Endodermal cell (in vitro differentiated cells): ENCODE measurements around the gene RAP2A. TPM values are rescaled to one million over a fixed set of nuclear protein-coding genes. Genes with fewer than 3 reads are reported as not detected.

Source experiments
- DNase-seq: peaks from one replicate; pipeline ENCODE4 v3.0.0-alpha.2; 2017
- H3K27ac ChIP-seq: 2 replicates; pipeline ENCODE4 v1.5.1; 2013; ENCODE audit warnings: mild to moderate bottlenecking, low read depth, low read length, moderate library complexity
- H3K27me3 ChIP-seq: 2 replicates; pipeline ENCODE4 v1.6.1; 2013; ENCODE audit warnings: mild to moderate bottlenecking, low read length, moderate library complexity; ENCODE audit not compliant: insufficient read depth, control insufficient read depth, poor library complexity, severe bottlenecking
- H3K36me3 ChIP-seq: 2 replicates; pipeline ENCODE4 v1.7.0; 2013; ENCODE audit warnings: mild to moderate bottlenecking, low read length, moderate library complexity; ENCODE audit not compliant: control insufficient read depth, insufficient read depth
- H3K4me1 ChIP-seq: one replicate; pipeline ENCODE4 v1.7.0; 2013; ENCODE audit warnings: low read length; ENCODE audit not compliant: control insufficient read depth, insufficient read depth
- H3K4me3 ChIP-seq: 2 replicates; pipeline ENCODE4 v1.5.1; 2013; ENCODE audit warnings: mild to moderate bottlenecking, low read length, moderate library complexity
- H3K9ac ChIP-seq: 2 replicates; pipeline ENCODE4 v1.6.1; 2013; ENCODE audit warnings: mild to moderate bottlenecking, low read length, moderate library complexity; ENCODE audit not compliant: poor library complexity, severe bottlenecking; ENCODE audit errors: extremely low read depth
- H3K9me3 ChIP-seq: 2 replicates; pipeline ENCODE4 v1.6.1; 2013; ENCODE audit warnings: mild to moderate bottlenecking, low read length, moderate library complexity; ENCODE audit not compliant: control insufficient read depth
- H3K27ac Mint-ChIP-seq: 2 replicates; pipeline ENCODE4 v1.8.0; 2020; ENCODE audit warnings: mixed read lengths
- H3K27me3 Mint-ChIP-seq: 2 replicates; pipeline ENCODE4 v1.8.0; 2021; ENCODE audit warnings: mild to moderate bottlenecking, mixed read lengths; ENCODE audit not compliant: insufficient read depth
- H3K36me3 Mint-ChIP-seq: 2 replicates; pipeline ENCODE4 v1.8.0; 2020; ENCODE audit warnings: low read depth, mixed read lengths
- H3K4me1 Mint-ChIP-seq: 2 replicates; pipeline ENCODE4 v1.8.0; 2020; ENCODE audit warnings: mixed read lengths
- H3K4me3 Mint-ChIP-seq: 2 replicates; pipeline ENCODE4 v1.8.0; 2020; ENCODE audit warnings: mild to moderate bottlenecking, moderate library complexity, mixed read lengths
- H3K9me3 Mint-ChIP-seq: 2 replicates; pipeline ENCODE4 v1.8.0; 2020; ENCODE audit warnings: mild to moderate bottlenecking, mixed read lengths
- CTCF ChIP-seq: fragments of 200-600 bp; sonication (generic); conservative IDR thresholded peaks from 2 replicates; pipeline ENCODE4 v1.5.0; 2021; ENCODE audit warnings: antibody characterized with exemption, mild to moderate bottlenecking
- WGBS, 2 experiments: methylation state at CpG; one replicate each; pipeline versions ENCODE4 v1.1.5 to v1.1.7; 2013; ENCODE audit warnings: missing lambda C conversion rate in 2 of 2, mixed read lengths in 1 of 2; ENCODE audit not compliant: insufficient coverage in 1 of 2, insufficient read length in 1 of 2; 5-methylcytosine and 5-hydroxymethylcytosine counted together
- total RNA-seq, 2 donors: library from RNA; stranded (reverse); fragmentation: NEBNext Ultra II Directional in 1 of 2; extraction: Animal tissue kit (Norgen Biotek cat#: 25700) in 1 of 2; gene quantifications; 2 replicates in 1 of 2; 3 replicates in 1 of 2; pipeline ENCODE4 v1.2.1, GENCODE V29; 2021

Gene RAP2A
- total RNA-seq, 2 donors from 2014 or later, result 76.7 to 83.9 TPM

- Histone ChIP-seq H3K9me3 (no peaks in the 10 kb centered on the region), H3K36me3 (no peaks in the 10 kb centered on the region), H3K4me1 (no peaks in the 10 kb centered on the region), H3K27me3 (no peaks in the 10 kb centered on the region), H3K27ac (no peak overlapping the region), H3K4me3 (no peak overlapping the region), H3K9ac (no peak overlapping the region)
- WGBS, 2 experiments, result 94 to 98% methylated on average over 3 of the region's 3 CpGs
- DNase-seq, result no peak
- H3K36me3 Mint-ChIP-seq, result no peaks in the 10 kb centered on the region
- H3K27me3 Mint-ChIP-seq, result peaks cover 3% of the 10 kb centered on the region
- H3K27ac Mint-ChIP-seq, result no peak overlapping the region
- no peak overlapping the region for H3K4me3 Mint-ChIP-seq
- TF ChIP-seq CTCF, result no peak
- peaks cover 2% of the 10 kb centered on the region for H3K9me3 Mint-ChIP-seq
- no peaks in the 10 kb centered on the region for H3K4me1 Mint-ChIP-seq
These were observed 29.8 kb upstream of the RAP2A start for GRCh38 chr13:97403893-97404750.

- H3K27ac ChIP-seq, result no peak overlapping the region
- H3K27me3 ChIP-seq, result no peaks in the 10 kb centered on the region
- no peaks in the 10 kb centered on the region for H3K9me3 ChIP-seq
- no peak for DNase-seq
- Mint-ChIP-seq H3K4me3 (no peak overlapping the region), H3K27ac (no peak overlapping the region), H3K4me1 (no peaks in the 10 kb centered on the region), H3K36me3 (no peaks in the 10 kb centered on the region), H3K27me3 (peaks cover 3% of the 10 kb centered on the region), H3K9me3 (no peaks in the 10 kb centered on the region)
- no peaks in the 10 kb centered on the region for H3K36me3 ChIP-seq
- WGBS, 2 experiments, result no CpG with 5 or more reads among the region's 2 CpGs
- no peak overlapping the region for H3K4me3 ChIP-seq
- H3K4me1 ChIP-seq, result no peaks in the 10 kb centered on the region
- H3K9ac ChIP-seq, result no peak overlapping the region
- no peak for TF ChIP-seq CTCF
These were observed 26.4 kb upstream of the RAP2A start for GRCh38 chr13:97407540-97407939.

- Histone ChIP-seq H3K4me1 (no peaks in the 10 kb centered on the region), H3K4me3 (no peak overlapping the region), H3K9me3 (no peaks in the 10 kb centered on the region), H3K9ac (no peak overlapping the region), H3K27me3 (no peaks in the 10 kb centered on the region), H3K27ac (no peak overlapping the region), H3K36me3 (no peaks in the 10 kb centered on the region)
- no peak for TF ChIP-seq CTCF
- H3K4me1 Mint-ChIP-seq, result peaks cover 7% of the 10 kb centered on the region
- no peaks in the 10 kb centered on the region for H3K36me3 Mint-ChIP-seq
- no peak overlapping the region for H3K27ac Mint-ChIP-seq
- H3K27me3 Mint-ChIP-seq, result peaks cover 3% of the 10 kb centered on the region
- WGBS, 2 experiments, result 94 to 100% methylated on average over 2 of the region's 2 CpGs
- no peak for DNase-seq
- no peaks in the 10 kb centered on the region for H3K9me3 Mint-ChIP-seq
- H3K4me3 Mint-ChIP-seq, result no peak overlapping the region
These were observed 25.0 kb upstream of the RAP2A start for GRCh38 chr13:97408938-97409337.
